OCI-LY3 (cell line): ENCODE measurements around the gene EMB.
"Not testable (repeated sequence)": the region's sequence is repeated elsewhere in the genome, so short reads cannot be mapped to it uniquely, and the experiment has no call there.

Experiments
- CTCF ChIP-seq: fragments of 200-600, 300-600 bp; sonication (generic); IDR thresholded peaks from 2 replicates; pipeline ENCODE4 v1.5.1; 2014; ENCODE audit warnings: antibody characterized with exemption, low read length, low read depth
- EZH2phosphoT487 ChIP-seq: fragments of 200-600 bp; shearing (Covaris generic); IDR thresholded peaks from 2 replicates; pipeline ENCODE4 v1.6.1; 2018; ENCODE audit warnings: antibody characterized with exemption, mixed run types, low read depth

- not testable (repeated sequence) for TF ChIP-seq CTCF, EZH2phosphoT487
Measured at GRCh38 chr5:50449241-50449640, 8.2 kb upstream of the EMB start.
